NCI-H2196 treated with DMSO at 0.1 percent for 48 hours (cell line): ENCODE data around the gene ZP2.
"Not testable (repeated sequence)": the region's sequence is repeated elsewhere in the genome, so short reads cannot be mapped to it uniquely, and the experiment has no call there.

Experiments used
- DNase-seq: peaks from one replicate; lab custom pipeline; 2025; ENCODE audit not compliant: unreplicated experiment; lab: John Stamatoyannopoulos, UW

ZP2 gene

DNA sequence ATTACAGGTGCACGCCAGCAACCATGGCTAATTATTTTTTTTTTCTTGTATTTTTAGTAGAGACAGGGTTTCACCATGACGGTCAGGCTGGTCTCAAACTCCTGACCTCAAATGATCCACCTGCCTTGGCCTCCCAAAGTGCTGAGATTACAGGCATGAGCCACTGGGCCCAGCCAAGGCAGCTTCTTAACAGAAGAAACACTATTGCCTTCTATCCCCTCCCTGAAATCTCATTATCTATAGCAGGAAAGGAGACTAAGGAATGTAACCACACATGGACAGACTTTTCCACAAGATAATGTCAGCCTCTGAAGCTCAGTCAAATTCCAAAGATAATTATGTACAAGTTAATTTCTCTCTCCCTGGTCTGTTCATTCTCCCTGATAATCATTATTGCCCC, 5.7 kb upstream of the ZP2 start:
- DNase-seq = no peak

DNA sequence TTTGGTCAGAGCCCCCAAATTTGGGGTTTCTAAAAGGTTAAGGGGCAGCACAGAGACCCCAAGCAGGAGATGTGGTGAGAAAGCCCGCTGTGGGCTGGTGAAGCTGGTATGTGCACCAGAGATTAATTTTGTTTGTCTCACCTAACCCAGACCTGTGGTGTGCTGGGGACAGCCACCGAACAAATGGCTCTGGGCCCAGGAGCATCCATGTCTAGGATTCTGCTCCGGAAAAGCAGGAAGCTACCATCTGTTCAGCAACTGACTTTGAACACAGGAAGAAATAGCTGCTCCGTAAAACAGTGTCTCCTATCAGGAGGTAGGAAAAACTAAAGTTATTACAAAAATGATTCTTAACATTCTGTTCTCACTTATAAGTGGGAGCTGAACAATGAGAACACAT, 2.7 kb upstream of the ZP2 start:
- no peak for DNase-seq

DNA sequence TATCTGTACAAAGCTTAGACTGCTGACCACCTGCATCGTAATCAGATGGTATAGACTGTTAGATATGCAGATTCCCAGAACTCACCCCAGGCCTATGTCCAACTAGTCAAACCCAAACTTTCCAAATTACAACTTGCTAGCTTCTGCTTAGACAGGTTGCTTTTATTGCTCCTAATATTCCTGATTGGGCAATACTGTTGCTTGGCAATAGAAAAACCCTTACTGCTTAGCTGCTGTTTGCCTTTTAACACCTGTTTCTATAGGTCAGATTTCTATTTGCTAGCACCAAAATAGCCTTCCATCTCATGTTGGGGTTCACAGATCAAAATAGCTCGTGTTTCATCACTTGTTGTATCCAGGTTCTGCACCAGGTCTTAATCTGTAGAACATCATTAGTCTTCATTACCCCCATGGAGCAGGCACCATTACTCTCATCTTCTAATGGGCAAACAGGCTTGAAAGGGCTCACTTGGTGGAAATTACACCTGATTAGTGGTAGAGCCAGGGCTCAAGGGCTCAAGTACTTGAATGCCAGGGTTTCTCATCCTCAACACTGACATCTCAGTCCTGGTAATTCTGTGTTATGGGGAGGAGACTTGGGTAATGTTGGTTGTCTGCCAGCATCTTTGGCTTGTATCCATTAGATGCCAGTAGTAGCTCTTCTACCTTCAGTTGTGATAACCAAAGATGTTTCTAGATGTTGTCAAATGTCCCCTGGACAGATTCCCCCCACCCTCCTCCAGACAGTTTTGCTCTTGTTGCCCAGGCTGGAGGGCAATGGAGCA, 2.7 kb downstream of the ZP2 start:
- DNase-seq = no peak

DNA sequence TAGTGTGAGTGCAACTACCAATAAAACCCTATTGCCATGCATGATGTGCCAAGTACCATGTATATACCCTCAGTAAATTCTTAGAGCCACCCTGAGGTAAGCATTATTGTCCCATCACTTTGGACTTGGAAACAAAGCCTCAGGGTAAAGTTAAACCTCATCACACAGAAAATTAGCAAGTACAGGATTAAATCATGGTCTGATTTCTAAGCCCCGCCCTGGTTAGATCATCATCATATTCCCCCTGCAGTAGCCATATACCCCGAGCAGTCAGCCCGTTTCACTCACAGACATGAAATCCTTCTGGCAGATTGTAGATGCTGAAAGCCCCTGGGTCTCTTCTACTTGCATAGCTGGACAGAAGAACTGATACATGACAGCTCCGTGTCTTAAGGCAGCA, 4.8 kb downstream of the ZP2 start:
- DNase-seq = no peak

DNA sequence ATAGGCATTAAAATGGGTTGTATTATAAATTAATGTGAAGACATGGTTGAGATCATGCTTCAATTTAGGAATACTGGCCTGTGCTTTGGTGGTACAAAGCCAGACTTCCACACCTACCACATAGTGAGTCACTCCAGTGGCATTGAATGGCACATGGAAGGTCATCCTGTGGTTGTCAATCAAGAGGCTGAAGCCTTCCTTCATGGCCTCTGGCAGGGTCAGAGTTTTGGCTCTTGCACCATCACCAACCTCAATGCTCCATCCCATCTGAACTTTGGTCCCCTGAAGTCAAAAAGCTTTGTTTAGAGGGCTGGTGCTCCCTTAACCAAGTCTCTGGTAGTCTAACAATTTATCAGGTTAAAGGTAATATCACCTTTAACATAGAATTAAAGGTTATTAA, 6.1 kb downstream of the ZP2 start:
- no peak for DNase-seq

DNA sequence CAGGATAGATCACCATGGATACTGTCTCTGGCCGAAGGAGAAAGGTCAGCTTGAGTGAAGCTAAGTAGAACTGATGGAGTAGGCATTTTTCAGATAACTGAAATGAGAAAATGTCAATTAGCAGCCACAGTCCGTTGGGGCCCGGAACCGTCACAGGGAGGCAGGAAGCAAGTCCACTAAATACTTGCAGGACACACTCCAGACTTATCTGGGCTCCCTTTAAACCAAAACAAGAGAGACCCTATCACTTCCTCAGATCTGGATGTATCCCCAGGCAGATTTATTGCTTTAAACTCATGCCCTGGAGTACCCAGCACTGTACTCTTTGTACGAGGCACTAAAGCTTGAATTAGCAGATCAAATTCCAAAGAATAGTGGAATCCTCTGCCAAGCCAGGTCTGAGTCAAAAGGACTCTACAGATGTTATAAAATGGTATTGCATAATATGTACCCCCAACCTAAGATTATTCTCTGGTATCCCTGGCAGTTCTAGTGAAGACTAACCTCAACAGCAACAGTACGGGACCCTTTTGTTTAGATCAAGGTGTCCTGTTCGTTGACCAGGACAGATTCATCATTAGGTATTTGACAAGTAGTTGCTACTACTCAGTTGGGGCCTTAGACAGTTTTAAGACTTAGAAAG, 8.1 kb downstream of the ZP2 start:
- DNase-seq = no peak

DNA sequence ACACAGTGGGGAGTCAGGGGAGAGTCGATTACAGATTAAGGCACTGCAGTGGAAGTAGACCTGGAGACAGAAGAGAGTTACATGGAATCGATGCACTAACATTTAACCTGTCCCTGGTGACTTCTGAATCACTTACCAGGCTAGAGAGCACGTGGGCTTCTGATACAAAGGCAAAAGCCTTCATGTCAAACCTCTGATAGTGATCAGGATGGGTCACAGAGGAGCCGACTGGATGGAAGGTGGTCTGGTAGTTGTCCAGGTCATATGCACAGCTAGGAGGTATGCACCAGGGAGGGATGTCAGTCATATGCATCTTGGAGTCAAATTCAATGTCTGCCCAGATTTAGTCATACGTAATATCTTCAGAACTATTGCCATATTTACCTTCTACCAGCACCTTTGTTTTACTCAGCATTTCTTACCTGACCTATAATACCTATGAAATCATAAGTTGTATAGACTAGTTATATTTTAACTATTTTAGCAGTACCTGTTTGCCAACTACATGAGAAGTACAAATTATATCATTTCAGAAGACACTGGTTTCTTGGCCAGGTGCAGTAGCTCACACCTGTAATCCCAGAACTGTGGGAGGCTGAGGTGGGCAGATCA, 11.7 kb downstream of the ZP2 start:
- DNase-seq = no peak

DNA sequence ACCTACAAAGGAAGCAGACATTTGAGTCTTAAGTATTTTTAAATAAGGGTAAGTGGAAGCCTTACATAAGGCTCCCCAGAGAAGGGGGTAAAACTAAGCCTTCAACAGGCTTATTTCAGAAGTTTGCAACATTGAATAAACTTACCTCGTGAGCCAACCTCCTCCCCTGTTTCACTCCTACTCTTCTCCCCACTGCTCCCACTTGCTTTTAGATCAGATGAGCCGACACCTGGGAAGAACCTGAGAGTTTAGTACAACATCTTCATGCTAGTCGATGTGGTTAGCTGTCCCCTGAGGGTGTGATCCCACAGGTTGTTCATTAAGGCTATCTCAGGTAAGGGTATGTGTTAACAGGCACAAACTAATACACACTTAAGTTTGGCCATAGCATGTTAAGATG, 13.8 kb downstream of the ZP2 start:
- DNase-seq = no peak

DNA sequence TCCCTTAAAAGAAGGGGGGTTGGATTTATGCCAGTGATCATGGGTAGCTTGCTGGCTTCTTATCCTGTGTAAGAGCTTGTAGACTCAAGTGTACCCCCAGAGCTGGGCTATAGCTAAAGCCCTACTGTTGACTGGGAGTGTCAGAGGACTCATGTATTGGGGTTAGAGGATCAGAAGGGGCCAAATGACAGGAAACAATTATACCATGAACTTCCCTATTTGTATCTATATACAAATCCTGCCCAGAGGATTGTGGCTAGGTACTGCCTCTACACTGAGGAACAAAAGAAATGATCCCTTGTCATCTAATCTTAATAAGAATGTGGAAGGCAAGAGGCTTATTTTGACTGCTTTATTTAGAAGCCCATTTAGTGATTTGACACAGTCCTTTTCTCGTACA, 14.3 kb downstream of the ZP2 start:
- DNase-seq = no peak

DNA sequence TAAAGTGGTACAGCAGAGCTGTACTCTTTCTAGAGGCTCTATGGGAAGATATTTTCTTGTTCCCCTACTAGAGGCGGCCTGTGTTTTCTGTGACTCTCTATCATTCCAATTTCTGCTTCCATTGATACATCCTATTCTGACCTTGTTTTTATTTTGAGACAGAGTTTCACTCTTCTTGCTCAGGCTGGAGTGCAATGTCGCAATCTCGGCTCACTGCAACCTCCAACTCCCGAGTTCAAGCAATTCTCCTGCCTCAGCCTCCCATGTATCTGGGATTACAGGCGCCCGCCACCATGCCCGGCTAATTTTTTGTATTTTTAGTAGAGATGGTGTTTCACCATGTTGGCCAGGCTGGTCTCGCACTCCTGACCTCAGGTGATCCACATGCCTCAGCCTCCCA, 16.0 kb downstream of the ZP2 start:
- not testable (repeated sequence) for DNase-seq

DNA sequence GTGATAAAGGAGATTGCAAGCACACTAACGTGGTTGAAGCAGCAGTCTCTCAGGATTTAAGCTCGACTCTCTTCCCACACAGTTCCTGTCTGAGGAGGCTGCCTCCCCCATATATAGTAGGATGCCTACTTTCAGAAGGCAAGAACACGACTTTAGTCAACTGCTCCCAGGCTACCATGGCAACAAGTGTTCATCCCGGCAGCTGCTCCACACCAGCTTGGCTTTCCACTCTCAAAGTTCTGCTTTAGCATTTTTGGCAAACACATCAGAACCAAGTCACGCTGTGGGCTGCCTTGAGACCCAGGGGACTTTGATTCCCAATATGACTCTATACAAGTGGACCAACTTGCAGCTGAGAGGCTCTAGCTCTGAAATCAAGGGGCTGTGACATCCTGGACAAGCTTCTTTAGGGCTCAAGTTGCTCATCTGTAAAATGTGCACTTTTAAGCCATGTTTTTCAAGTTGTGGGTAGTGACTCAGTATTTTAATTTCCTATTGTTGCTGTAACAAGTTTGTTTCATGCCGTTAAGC, 16.5 kb downstream of the ZP2 start:
- no peak for DNase-seq

DNA sequence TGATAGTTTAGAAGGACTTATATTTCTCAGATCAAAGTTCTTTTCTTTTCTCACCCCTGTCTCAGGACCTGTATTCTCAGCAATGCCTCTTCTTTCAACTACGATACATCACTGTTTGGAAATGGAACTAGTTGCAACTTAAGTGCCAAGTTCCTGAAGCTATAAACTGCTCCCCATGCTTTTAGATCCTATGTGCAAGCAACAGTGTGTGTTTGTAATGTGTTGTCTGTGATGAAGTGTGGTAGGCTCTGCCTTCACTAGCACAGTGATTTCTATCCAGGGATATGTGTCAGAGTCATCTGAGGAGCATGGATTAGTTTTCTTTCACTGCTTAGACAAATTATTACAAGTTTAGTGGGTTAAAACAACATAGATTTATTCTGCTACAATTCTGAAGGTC, 18.4 kb downstream of the ZP2 start:
- no peak for DNase-seq

DNA sequence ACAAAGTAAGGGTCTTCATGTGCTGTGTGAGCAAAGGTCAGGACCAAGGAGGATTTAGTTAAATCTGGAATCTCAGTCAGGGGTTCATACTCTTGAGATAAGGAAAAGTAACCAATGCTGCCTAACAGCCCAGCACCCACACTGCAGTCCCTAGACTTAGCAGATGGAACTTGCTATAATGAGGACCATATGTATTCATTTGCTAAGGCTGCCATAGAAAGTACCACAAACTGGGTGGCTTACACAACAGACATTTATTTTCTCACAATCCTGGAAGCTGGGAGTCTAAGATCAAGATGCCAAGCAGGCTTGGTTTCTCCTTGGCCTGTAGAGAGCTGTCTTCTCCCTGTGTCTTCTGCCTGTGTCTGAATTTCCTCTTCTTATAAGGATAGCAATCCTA, 20.8 kb downstream of the ZP2 start:
- DNase-seq = no peak

DNA sequence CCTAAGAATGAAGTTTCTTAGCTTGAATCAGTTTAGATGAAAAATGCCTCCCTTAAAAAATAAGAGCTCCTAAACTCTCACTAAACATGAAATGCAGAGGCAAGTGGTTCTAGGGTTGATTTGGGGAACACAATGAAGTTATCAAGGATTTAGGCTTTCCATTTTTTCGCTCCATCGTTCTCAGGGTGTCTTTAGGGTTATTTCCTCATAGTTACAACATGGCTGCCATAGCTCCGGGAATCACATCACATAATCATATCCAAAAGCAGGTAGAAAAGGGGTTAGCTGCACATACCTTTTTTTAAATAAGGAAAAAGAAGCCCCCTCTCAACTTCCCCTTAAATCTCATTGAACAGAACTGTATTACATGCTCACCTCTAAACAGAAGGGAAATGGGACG, 21.4 kb downstream of the ZP2 start:
- DNase-seq = no peak

DNA sequence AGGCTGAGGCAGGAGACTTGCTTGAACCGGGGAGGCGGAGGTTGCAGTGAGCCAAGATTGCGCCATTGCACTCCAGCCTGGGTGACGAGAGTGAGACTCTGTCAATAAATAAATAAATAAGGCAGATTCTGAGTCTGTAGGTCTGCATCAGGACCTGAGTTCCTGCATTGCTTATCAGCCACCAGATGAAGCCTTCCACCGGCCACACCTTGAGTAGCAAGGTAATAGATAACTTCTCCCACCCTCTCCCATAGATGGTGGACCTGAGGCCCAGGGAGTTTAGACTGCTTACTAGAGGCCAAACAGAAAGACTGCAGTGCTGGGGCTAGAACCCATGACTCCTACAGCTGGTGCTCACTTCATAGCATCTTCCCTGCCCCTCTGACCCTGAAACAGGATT, 22.1 kb downstream of the ZP2 start:
- no peak for DNase-seq

DNA sequence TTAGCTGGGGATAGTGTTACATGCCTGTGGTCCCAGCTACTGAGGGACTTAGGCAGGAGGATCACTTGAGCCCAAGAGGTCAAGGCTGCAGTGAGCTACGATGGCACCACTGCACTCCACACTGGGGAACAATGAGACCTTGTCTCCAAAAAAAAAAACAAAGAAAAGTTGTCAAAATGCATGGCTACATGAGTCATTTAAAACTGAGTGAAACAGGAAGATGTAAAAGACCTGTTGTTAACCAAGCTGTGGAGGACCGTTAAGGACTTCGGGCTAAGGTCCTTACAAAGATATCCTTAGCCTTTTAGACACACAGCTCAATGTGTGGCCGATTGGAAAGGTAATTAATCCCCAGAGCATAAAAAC, 25.1 kb downstream of the ZP2 start:
- no peak for DNase-seq

DNA sequence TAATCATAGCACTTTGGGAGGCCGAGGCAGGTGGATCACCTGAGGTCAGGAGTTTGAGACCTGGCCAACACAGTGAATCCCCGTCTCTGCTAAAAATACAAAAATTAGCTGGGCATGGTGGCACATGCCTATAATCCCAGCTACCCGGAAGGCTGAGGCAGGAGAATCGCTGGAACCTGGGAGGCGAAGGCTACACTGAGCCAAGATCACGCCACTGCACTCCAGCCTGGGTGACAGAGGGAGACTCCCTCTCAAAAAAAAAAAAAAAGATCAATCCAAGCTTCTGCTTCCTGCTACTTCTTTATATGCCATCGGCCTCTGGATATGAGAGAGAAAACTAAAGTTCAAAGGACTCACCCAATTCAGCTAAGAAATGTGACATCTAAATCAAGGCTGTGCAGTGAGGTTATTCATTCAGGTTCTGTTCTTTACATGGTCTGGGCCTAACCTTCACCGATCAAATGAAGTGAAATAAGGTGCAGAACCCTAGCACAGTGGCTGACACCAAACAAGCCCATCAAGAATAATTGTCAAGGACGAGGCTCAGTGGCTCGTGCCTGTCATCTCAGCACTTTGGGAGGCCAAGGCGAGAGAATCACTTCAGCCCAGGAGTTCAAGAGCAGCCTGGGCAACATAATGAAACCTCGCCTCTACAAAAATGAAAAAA, 25.6 kb downstream of the ZP2 start:
- DNase-seq = no peak

DNA sequence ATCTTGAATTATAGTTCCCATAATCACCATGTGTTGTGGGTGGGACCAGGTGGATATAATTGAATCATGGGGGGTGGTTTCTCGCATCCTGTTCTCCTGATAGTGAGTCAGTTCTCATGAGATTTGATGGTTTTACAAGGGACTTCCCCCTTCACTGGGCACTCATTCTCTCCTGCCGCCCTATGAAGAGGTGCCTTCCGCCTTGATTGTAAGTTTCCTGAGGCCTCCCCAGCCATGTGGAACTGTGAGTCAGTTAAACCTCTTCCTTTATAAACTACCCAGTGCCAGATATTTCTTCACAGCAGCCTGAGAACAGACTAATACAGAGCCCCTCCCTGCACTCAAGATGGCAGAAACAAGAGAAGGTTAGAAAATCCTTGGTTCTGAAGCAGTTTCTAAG, 26.5 kb downstream of the ZP2 start:
- DNase-seq = no peak

DNA sequence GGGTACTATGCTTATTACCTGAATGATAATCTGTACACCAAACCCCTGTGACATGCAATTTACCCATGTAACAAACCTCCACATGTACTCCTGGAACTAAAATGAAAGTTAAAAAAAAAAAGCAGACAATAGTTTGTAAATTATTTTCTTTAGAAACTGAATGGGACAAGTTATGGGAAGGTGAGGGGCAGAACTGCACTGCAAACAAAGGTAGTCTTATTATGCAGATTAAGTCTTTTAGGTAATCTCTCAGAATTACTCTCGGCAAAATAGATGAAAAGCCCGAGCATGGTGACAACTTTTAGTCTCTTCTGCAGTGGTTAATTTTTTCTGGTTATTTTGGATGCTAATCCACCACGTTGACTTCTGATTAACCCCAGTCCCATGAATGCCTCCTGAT, 27.4 kb downstream of the ZP2 start:
- no peak for DNase-seq

DNA sequence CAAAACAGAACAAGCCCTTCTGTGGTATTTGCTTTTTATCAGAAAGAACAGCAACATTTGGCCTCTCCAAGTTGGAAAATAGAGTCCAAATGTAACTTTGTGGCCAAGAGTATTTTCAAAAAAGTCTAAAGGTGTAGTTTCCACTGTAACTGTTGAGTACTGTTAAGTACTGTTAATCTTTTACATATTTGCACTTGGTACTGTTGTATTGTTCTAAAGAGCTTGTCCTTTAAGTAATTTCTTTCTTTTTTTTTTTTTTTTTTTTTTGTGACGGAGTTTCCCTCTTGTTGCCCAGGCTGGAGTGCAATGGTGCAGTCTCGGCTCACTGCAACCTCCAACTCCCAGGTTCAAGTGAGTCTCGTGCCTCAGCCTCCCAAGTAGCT, 31.4 kb downstream of the ZP2 start:
- no peak for DNase-seq

DNA sequence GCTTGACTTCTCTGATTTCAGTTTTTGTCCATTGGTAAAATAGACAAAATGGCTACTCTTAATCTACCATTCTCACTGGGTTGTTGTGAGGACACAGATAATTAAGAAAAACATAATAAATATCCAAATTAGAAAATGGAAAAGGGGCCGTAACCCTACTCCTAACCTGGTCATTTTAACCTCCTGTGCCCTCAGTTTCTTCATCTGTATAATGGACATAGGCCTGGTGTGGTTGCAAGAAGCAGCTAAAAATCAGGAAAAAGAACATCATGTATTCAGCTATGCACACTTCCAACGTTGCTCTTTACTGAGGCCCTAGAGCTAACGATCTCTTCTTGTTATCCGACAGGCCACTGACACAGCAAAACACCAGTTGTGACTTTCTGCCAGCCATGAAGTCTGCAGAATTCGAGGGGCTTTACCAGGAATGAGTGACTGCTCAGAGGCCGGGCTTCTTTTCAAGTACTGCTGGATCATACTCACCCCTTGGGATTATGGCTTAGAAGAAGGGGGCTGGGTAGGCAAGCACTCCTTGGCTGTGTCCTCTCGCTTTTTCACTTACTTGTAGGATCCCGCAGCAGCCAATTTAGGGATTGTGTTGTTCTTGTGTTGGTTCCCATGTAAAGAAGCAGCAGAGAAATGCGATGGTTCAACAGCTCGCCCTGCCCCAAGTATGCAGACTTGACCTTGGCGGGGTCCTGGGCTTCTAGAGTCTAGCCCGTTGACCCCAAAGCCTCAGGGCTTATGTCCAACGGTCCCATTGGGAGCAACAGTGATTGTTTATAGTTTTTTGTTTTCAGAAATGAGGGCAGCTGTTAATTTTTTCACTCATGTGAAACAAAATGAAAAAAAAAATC, 32.0 kb downstream of the ZP2 start:
- DNase-seq = no peak
